Superior temporal gyrus (tissue), 1 donor: ENCODE measurements around the gene CHCHD5.
A peak's percentile ranks its signal among the peaks of the same experiment; 100 is the strongest.

ENCODE experiments used
- DNase-seq: peaks from one replicate; pipeline ENCODE4 v3.0.0-alpha.2; 2016; ENCODE audit errors: extremely low spot score

The CHCHD5 gene

DNA sequence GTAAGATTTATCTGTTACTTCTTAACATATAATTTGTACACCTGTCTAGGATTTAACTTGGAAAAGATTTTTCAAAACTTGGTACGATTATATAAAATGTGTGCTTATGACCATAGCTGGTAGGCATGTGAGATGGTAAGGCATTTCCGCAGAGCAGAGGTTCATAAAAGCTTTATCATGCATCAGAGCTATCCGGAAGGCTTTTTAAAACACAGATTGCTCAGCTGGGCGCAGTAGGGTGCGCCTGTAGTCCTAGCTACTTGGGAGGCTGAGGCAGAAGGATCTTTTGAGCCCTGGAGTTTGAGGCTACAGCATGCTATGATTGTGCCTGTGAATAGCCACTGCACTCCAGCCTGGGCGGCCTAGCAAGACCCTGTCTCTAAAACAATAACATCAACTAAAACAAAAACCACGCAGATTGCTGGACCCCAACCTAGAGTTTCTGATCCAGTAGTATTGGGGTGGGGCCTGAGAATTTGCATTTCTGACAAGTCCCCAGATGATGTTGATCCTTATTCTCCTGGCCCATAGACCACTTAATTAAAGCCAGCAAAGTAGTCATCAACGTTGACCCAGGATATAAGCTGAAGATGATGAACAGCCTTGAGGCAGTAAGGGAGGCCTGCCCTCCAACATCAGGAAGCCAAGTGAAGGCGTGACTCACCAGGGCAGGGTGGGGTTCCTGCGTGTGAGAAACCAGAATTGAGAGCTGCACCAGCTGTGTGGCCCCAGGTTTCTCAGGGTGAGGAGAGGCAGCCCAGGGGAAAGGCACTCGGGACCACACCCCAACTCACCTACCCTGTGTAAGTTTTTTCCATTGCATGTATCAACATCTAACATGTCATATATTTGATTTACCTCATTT, 39.7 kb downstream of the CHCHD5 start:
- DNase-seq: no peak

DNA sequence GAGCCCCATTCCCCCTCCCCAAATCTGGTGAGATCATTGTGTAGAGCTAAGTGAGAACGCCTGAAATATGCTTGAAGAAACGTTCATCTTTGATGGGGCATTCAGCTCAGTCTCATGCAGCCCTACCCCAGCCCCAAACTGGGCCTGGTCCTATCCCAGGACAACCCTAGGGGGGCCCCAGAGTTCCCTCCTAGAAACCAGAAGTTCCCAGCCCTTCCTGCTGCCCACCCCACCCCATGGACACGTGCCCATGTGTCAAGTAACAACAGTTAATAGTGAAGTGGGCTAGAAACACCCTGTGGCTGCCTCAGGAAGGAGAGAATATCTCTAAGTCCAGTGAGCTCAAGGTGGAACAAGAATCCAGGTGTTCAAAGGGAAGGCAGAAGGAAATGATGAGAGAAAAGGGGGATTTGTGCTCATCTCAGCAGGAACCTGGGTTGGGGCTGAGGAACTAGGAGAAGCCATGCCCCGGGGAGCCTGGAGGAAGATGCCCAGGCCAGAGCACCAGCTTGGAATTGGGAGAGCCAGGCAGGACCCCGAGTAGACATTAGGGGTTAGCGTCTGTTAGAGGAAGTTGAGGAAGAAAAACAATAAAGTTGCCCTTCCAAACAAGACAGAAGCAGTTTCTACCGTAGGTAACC, 41.2 kb downstream of the CHCHD5 start:
- no peak for DNase-seq

DNA sequence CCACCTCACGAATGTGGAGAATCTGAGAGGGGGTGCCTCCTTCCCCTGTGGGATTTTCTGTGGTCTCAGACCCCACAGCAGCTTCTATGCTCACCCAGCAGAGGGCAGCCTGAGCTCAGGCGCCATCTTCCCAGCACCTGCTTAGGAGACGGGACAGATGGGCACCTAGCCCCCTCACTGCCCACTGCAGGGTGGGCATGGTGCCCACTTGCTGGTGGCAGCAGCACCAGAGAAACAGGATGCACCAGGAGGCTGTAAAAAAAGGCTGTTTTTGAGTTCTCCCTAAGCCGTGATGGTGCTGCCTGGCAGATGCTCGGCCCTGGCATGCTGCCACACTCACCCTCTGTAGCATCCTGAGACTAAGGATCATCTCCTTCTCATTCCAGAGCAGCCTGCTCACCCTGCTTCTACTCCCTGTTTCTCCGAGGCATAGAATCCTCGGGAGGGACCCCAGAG, 42.2 kb downstream of the CHCHD5 start:
- peak; percentile 85 for DNase-seq

DNA sequence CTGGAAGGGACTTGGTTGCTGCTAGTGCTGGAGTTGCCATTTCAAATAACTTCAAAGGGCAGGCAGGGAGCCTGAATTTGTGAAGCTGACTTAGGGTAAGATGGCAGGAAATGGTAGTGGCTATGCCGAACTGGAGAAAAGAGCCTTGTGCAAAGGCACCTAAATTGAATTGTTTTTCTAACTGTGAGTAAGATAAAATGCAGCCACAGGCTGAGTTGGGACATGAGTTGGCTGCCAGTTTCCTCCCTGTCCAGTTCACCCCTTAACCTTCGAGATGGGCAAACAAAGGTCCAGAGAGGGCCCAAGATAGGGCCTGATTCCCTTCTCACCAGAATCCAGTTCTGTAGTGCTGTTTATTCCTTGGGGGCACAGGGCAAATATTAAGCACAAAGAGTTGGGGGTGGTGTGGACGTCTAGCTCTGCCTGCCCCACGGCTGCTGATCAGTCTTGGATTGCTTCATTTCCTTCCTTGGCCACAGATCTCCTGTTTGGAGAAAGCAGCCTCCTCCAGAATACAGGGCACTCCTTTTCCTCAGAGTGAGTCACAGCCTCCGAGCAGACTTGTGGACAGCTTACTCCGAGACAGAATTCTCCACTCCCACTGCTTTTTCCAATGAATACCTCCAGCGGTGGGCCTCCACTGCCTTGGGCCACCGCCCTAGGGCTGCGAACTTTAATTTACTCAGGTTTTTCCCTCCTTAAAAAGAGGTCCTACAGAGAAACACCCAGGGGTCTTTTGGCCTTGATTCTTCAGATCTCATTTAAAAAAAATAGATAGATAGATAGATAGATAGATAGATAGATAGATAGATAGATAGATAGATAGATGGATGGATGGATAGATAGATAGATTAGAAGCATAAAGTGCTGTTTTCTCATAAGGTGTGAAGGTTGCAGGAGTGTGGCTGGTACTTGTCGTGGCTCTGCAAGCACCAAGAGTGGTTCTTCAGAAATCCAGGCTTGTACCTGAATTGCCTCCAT, 42.9 kb downstream of the CHCHD5 start:
- peak; percentile 57 for DNase-seq

DNA sequence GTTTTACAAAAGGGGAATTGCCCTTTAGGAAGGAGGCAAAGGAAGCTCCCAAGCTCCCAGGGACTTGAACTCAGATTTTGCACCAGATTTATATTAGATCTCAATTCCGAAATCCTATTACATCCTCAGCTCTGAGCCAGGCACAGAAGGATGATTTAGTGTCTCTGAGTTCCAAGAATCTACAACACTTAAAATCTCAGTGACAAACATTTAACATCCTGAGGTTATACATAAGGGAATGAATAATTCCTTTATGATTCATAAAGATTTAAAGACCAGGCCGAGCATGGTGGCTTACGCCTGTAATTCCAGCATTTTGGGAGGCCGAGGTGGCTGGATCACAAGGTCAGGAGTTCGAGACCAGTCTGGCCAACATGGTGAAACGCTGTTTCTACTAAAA, 44.8 kb downstream of the CHCHD5 start:
- DNase-seq: no peak

DNA sequence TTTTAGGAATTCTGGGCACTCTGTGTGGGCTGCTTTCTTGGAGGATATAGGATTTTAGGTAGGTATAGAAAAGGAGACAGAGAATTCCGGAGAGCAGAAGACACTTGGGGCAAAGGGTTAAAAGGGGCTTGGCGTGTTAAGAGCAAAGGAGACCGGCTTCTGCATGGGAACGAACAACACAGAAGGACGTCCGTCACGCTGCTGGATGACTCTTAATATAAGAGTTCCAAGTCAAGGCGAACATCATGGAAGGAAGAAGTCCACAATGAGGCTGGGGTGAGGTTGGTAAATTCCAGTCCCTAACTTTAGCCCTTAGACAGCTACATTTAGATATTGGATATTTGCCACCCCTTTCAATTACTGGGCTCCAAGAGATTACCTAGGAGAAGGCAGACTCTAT, 45.4 kb downstream of the CHCHD5 start:
- DNase-seq: no peak

DNA sequence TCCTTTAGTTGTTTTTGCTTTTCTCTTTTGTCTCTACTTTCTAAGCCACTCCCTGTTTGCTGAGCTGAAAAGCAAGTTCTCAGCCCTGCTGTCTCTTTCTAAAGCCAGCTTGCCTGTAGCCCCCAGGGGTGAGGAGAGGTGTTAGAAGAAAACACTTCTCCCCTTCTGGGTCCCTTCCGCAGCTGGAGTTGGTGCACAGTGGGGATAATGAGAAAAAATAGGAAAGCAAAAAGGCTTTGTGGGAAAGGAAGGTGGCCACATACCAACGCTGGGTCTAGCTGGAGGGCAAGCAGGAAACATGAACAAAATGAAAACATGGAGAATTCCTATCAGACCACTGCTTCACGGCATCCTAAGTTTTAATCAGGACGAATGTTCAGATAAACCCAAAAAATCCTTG, 45.9 kb downstream of the CHCHD5 start:
- no peak for DNase-seq

DNA sequence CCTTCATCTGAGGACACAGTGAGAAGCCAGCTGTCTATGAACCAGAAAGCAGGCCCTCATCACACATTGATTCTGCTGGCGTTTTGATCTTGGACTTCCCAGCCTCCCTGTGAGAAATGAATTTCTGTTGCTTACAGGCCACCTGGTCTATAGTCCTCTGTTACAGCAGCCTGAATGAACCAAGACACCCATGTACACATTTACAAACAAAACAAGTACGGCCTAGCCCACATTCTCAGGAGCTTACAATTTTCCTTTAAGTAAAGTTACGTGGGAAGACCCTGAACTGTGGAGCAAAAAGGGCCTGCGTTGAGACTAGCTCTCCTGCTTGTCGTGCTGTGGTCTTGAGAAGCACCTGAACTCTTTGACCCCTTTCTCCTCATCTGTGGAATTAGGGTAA, 49.3 kb downstream of the CHCHD5 start:
- no peak for DNase-seq

DNA sequence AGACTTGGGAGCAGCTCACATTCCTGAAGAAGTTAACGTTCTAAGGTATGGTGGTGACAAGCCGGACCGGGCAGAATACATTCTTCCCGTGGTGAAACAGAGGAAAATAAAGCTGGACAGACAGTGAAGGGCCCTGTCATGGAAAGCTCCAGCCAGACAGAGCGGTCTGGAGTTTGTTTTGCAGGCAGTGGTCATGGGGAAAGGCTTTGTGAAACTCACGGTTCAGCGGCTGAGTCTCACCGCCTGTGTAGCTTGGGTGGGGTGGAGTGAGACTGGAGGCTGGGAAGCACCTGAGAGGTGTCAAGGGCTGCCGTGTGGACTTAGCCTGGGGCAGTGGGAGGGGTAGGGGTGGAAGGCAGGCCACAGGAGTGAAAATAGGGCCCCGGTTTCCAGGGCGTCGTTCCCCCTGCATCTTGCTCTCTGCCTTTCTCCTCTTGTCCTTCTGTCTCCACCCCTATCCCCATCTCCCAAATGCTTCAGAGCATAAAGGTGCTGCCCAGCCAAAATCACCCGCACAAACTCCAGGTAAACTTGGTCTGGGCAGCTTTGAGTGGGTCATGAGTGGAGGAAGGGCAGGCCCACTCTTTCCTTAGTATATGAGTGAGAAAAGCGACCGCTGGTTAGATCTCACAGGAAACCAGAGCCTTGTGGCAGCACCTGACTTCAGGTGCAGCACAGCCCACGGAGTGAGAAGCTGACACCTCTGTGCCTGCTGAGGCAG, 49.9 kb downstream of the CHCHD5 start:
- DNase-seq: no peak

DNA sequence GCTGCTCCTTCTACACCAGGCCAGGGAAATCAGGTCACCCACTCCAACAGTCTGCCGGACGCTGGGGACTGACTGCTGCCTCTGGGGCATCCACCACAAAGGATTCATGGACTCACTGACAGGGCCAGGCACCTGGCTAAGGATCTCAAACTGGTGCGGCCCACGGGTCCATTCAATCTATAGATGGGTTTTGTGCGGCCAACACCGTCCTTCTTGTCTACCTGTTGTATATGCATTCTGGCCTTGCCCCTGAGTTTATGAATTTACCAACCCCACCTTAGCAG, 50.4 kb downstream of the CHCHD5 start:
- DNase-seq: no peak

DNA sequence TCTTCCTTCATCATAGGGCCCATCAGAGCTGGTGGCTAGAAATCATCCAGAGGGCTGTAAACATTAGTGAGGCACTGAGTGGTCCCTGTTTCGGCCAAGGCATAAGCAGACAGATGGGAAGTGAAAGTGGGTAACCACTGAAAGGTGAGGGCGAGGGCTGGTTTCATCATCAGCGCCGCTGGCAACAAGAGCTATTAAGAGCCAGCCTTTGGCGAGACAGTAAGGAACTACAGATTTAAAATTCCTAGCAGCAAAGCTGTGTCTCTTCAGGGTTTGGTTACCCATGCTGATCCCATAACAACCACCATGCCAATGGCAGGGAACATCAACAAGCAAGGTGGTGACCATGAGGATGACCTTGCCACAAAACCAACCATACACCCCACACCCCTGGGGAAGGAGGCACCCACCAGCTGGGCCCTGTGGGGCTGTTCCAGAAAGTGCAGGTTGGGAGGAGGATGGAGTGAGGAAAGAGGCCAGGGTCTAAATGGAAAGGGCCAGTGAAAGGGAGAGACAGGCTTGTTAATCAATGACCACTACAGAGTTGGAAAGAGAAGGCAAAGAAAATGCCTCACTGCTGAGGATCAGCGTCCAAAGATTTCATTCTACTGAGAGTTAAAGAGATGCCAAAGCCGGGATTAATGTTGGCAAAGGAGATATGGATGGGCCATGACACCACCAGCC, 52.3 kb downstream of the CHCHD5 start:
- no peak for DNase-seq

DNA sequence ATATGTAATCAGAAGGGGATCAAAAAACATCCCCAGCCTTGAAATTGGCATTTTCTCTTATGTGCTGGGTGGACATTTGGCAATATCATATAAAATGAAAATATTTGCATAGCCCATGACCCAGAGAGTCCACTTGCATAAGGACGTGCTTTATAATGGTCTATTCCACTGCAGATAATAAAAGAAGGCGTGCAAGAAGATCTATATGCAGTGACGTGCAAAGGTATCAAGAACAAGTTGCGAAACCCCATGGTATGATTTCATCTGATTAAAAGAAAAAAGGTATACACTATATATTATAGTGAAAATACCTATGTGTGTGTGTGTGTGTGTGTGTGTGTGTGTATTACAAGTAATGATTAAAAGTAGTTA, 52.9 kb downstream of the CHCHD5 start:
- no peak for DNase-seq
